CD8-positive, alpha-beta memory T cell (primary cell): Measurements from ENCODE around the gene HLA-DPB1. TPM values are rescaled to one million over a fixed set of nuclear protein-coding genes. Genes with fewer than 3 reads are reported as not detected.

Experiments used
- CTCF ChIA-PET: fragments of 350-600 bp; sonication (Branson Sonifier 250); formaldehyde crosslinking; loops from one replicate; lab custom pipeline; 2021; ENCODE audit warnings: antibody characterized with exemption; lab: Charles Lee
- POLR2A ChIA-PET: fragments of 350-600 bp; sonication (Branson Sonifier 250); formaldehyde crosslinking; loops from one replicate; lab custom pipeline; 2021; ENCODE audit warnings: antibody characterized with exemption; lab: Charles Lee
- DNase-seq, 5 donors: peaks; one replicate each; pipeline versions ENCODE4 v3.0.0 to v3.0.0-alpha.2; 2020 to 2022; ENCODE audit warnings: mixed read lengths in 1 of 5
- H3K27ac ChIP-seq: one replicate; pipeline ENCODE4 v1.7.0; 2013; ENCODE audit warnings: low read depth, mild to moderate bottlenecking, low read length, moderate library complexity
- H3K27me3 ChIP-seq: 2 replicates; pipeline ENCODE4 v1.7.0; 2013; ENCODE audit warnings: low read length, mild to moderate bottlenecking; ENCODE audit not compliant: insufficient read depth, poor library complexity, severe bottlenecking
- H3K36me3 ChIP-seq: 2 replicates; pipeline ENCODE4 v1.7.0; 2013; ENCODE audit warnings: mild to moderate bottlenecking, low read length, moderate library complexity; ENCODE audit not compliant: insufficient read depth
- H3K4me1 ChIP-seq: 2 replicates; pipeline ENCODE4 v1.7.0; 2013; ENCODE audit warnings: mild to moderate bottlenecking, low read length, moderate library complexity; ENCODE audit not compliant: insufficient read depth
- H3K4me3 ChIP-seq: 2 replicates; pipeline ENCODE4 v1.7.0; 2013; ENCODE audit warnings: mild to moderate bottlenecking, low read length
- H3K9me3 ChIP-seq: 2 replicates; pipeline ENCODE4 v1.7.0; 2013; ENCODE audit warnings: mild to moderate bottlenecking, low read length
- H3K27ac Mint-ChIP-seq, 8 donors: one replicate each; pipeline ENCODE4 v1.8.0; 2020 to 2021; ENCODE audit warnings: mixed read lengths in 8 of 8, mild to moderate bottlenecking in 6 of 8, inconsistent platforms in 3 of 8, moderate library complexity in 3 of 8
- H3K27me3 Mint-ChIP-seq, 2 donors: one replicate each; pipeline ENCODE4 v1.8.0; 2020 to 2021; ENCODE audit warnings: mixed read lengths in 2 of 2, mild to moderate bottlenecking in 1 of 2, moderate library complexity in 1 of 2
- H3K36me3 Mint-ChIP-seq, 3 donors: one replicate each; pipeline ENCODE4 v1.8.0; 2020 to 2021; ENCODE audit warnings: mixed read lengths in 3 of 3, inconsistent platforms in 1 of 3, mild to moderate bottlenecking in 1 of 3
- H3K4me1 Mint-ChIP-seq, 3 donors: one replicate each; pipeline ENCODE4 v1.8.0; 2020 to 2021; ENCODE audit warnings: mixed read lengths in 3 of 3, inconsistent platforms in 1 of 3, mild to moderate bottlenecking in 1 of 3
- H3K4me3 Mint-ChIP-seq, 7 donors: one replicate each; pipeline ENCODE4 v1.8.0; 2020 to 2021; ENCODE audit warnings: mixed read lengths in 7 of 7, mild to moderate bottlenecking in 6 of 7, moderate library complexity in 4 of 7, inconsistent platforms in 2 of 7
- H3K9me3 Mint-ChIP-seq, 5 donors: one replicate each; pipeline ENCODE4 v1.8.0; 2020 to 2022; ENCODE audit warnings: mixed read lengths in 5 of 5, mild to moderate bottlenecking in 3 of 5, moderate library complexity in 2 of 5, inconsistent platforms in 1 of 5
- polyA plus RNA-seq: library from polyadenylated mRNA; unstranded; fragments of 300-500 nt; fragmentation: Illumina TruSeq; gene quantifications from one replicate; pipeline ENCODE4 v1.2.3, GENCODE V29; 2021
- total RNA-seq, 2 experiments: library from RNA; stranded (reverse); gene quantifications; one replicate each; pipeline ENCODE4 v1.2.3, GENCODE V29; 2021

HLA-DPB1 gene
- total and polyA plus RNA-seq, 3 experiments from 2014 or later: 20.8 to 178 (median 25.1) TPM

DNA sequence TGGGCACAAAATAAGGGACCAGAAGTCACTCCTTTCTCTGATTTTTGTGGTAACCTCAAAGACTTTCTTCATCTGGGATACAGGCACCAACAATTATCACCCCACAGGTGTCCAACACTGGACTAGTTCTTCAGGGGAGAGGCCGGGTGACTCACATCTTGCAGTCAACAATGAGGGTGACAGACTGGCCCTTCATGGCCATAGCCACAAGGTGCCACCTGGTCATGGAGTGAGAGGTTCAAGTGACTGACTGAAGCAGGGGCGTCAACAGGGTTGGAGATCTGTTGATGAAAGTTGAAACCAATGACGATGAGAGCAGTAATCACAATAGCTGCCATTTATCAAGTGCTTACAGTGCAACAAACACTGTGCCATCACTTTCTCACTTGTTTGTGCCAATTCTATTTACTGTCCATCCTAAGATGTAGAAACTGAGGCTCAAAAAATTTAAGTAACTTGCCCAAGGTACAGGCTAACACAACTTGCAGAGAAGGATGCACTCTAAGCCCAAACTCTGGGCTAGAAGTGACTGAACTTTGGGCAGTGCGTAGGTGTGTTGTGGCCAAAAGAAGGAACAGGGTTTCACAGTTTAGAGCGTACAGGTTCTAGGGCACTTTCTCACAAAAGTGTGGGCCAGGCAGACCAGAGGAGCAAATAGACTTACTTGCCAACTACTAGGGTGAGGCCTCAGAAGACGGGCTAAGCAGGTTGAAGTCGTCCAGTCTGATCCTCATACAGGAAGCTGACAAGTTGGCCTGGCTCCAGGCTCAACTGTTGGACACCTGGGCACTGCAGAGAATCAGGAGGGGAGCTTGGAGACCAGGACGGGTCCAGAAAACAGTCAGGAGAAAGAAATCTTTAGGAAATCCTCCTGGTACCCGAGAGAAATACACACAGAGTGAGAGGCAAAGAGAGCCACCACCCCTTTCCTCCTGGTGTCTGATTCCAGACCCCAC is 30.4 kb downstream of the HLA-DPB1 start:
- DNase-seq: no peak
- CTCF ChIA-PET: no interaction called here
- H3K27me3 Mint-ChIP-seq: peaks cover 42 to 72% of the 10 kb centered on the region in 2 donors

DNA sequence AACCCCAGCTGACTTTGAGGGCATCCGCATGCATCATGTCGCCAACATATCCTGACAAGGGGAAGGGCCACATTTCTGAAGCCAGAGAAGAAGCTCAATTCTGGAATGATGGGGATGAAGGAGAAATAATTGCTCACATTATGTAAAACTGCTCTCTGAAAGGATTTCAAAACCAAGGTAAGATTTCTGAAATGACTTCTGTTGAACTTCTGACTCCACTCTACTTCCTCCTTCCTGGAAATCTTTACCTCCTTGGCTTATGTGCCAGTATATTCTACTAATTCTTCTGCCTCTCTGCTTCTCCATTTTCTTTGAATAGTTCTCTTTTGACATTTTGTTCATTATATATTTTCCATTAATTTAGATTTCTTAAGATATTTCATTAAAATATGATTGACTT is 31.9 kb downstream of the HLA-DPB1 start:
- Mint-ChIP-seq H3K27me3 (peaks cover 46 to 81% of the 10 kb centered on the region in 2 donors), H3K27ac (no peak overlapping the region), H3K4me3 (no peak overlapping the region), H3K4me1 (no peaks in the 10 kb centered on the region), H3K36me3 (peaks cover 0 to 4% (median 0%) of the 10 kb centered on the region in 3 donors), H3K9me3 (peaks cover 0 to 2% (median 0%) of the 10 kb centered on the region in 5 donors)
- Histone ChIP-seq H3K27ac (no peak overlapping the region), H3K36me3 (no peaks in the 10 kb centered on the region), H3K4me1 (no peaks in the 10 kb centered on the region), H3K4me3 (no peak overlapping the region), H3K9me3 (no peaks in the 10 kb centered on the region), H3K27me3 (no peaks in the 10 kb centered on the region)
- ChIA-PET CTCF (no interaction called here), POLR2A (no interaction called here)
- DNase-seq: no peak

More for the DNA sequence above, 30.4 kb downstream of the HLA-DPB1 start:
- H3K4me1 ChIP-seq: no peaks in the 10 kb centered on the region
- peaks cover 10 to 13% (median 11%) of the 10 kb centered on the region in 5 donors for H3K9me3 Mint-ChIP-seq
- H3K36me3 ChIP-seq: no peaks in the 10 kb centered on the region
- no peaks in the 10 kb centered on the region for H3K27me3 ChIP-seq
- H3K4me1 Mint-ChIP-seq: no peaks in the 10 kb centered on the region
- peaks cover 0 to 14% (median 0%) of the 10 kb centered on the region in 3 donors for H3K36me3 Mint-ChIP-seq
- H3K27ac ChIP-seq: no peak overlapping the region
- no peak overlapping the region for H3K4me3 ChIP-seq
- POLR2A ChIA-PET: no interaction called here
- peaks cover under 1% of the 10 kb centered on the region for H3K9me3 ChIP-seq
- no peak overlapping the region for H3K27ac Mint-ChIP-seq
- no peak overlapping the region for H3K4me3 Mint-ChIP-seq

DNA sequence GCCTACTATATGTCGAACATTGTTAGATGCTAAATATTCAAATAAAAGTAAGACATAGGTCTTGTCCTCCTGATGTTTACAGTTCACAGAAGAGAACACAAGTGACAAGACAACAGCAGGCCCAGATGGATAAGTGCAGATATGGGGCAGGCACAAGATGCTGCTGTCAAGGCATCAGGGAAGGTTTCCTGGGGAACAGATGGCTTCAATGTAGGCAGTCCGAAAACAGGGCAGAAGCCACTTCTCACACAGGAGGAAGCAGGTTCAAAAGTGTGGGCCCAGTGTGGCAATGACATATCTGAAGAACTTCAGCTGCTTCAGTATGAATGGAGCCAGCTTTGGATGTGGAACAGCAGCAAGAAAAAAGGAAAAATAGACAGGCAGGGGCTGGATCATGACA is 32.5 kb downstream of the HLA-DPB1 start:
- H3K27me3 Mint-ChIP-seq: peaks cover 51 to 88% of the 10 kb centered on the region in 2 donors
- H3K36me3 ChIP-seq: no peaks in the 10 kb centered on the region
- ChIA-PET POLR2A (no interaction called here), CTCF (no interaction called here)
- H3K4me3 Mint-ChIP-seq: no peak overlapping the region
- H3K36me3 Mint-ChIP-seq: peaks cover 0 to 4% (median 0%) of the 10 kb centered on the region in 3 donors
- no peak overlapping the region for H3K27ac ChIP-seq
- DNase-seq: no peak
- H3K27me3 ChIP-seq: no peaks in the 10 kb centered on the region
- H3K4me3 ChIP-seq: no peak overlapping the region
- peak overlapping the region in 1 of 8 donors; percentile 2 for H3K27ac Mint-ChIP-seq
- H3K9me3 Mint-ChIP-seq: no peaks in the 10 kb centered on the region
- no peaks in the 10 kb centered on the region for H3K9me3 ChIP-seq
- H3K4me1 ChIP-seq: no peaks in the 10 kb centered on the region
- no peaks in the 10 kb centered on the region for H3K4me1 Mint-ChIP-seq

DNA sequence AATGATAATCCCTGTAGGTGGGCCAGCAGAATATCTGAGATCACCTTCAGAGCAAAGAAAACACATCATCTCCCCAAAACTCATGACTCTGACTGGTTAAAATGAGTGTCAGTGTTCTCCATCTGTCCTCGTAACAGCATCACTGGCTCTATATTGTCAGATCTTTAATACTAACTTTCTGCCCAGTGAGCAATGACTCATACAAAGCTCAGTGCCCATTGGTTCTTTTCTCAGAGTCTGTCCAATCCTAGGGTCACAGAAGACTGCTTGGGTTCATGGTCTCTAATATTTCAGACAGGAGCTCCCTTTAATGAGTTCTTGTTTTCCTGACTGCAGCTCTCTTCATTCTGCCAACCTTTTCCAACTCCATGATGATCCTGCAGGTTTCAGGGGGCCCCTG is 36.4 kb downstream of the HLA-DPB1 start:
- H3K27ac ChIP-seq: no peak overlapping the region
- peaks cover 5 to 8% (median 7%) of the 10 kb centered on the region in 3 donors for H3K4me1 Mint-ChIP-seq
- no peak overlapping the region for H3K4me3 ChIP-seq

DNA sequence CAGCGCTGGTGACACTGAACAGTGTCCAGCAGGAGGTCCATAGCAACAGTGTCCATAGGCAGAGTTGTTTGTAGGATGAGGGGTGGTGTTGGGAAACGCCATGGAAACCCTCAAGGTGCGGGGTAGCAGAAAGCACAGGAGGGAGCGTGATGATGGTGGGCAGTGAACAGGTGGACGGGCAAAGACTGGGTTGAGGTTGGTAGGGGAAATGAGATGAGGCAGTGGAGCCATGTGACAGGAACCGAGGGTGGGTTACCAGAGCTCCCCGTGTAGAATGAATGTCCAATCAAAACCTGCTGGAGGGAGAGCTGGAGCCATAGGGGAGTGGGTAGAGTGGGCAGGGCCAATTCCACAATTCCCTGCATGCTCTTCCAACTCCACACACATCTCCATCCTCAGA is 38.0 kb downstream of the HLA-DPB1 start:
- ChIA-PET POLR2A (no interaction called here), CTCF (interaction anchor here (0.6 to 1.9 kb wide), 3 partner anchors 12 to 135 kb away, joined by 4 to 5 read pairs (median 4); no protein-coding TSS in a partner anchor)
- no peaks in the 10 kb centered on the region for H3K9me3 Mint-ChIP-seq
- H3K4me1 ChIP-seq: no peaks in the 10 kb centered on the region
- H3K27me3 ChIP-seq: peaks cover 27% of the 10 kb centered on the region
- H3K27ac Mint-ChIP-seq: peak overlapping the region in 1 of 8 donors; percentile 28
- peaks cover 63 to 93% of the 10 kb centered on the region in 2 donors for H3K27me3 Mint-ChIP-seq
- H3K4me3 ChIP-seq: no peak overlapping the region
- no peaks in the 10 kb centered on the region for H3K9me3 ChIP-seq
- no peaks in the 10 kb centered on the region for H3K36me3 Mint-ChIP-seq
- no peak for DNase-seq
- H3K36me3 ChIP-seq: no peaks in the 10 kb centered on the region
- H3K27ac ChIP-seq: no peak overlapping the region
- H3K4me3 Mint-ChIP-seq: no peak overlapping the region
- H3K4me1 Mint-ChIP-seq: peaks cover 10 to 21% (median 19%) of the 10 kb centered on the region in 3 donors

More for the DNA sequence above, 36.4 kb downstream of the HLA-DPB1 start:
- H3K9me3 Mint-ChIP-seq: no peaks in the 10 kb centered on the region
- H3K36me3 Mint-ChIP-seq: no peaks in the 10 kb centered on the region
- H3K36me3 ChIP-seq: no peaks in the 10 kb centered on the region
- H3K4me1 ChIP-seq: no peaks in the 10 kb centered on the region
- peaks cover 63 to 93% of the 10 kb centered on the region in 2 donors for H3K27me3 Mint-ChIP-seq
- H3K27ac Mint-ChIP-seq: peak overlapping the region in 1 of 8 donors; percentile 15
- H3K9me3 ChIP-seq: no peaks in the 10 kb centered on the region
- peaks cover 22% of the 10 kb centered on the region for H3K27me3 ChIP-seq
- CTCF ChIA-PET: no interaction called here
- POLR2A ChIA-PET: no interaction called here
- no peak overlapping the region for H3K4me3 Mint-ChIP-seq
- DNase-seq: peak in 3 of 5 donors; percentile 15 to 37 (median 30)

DNA sequence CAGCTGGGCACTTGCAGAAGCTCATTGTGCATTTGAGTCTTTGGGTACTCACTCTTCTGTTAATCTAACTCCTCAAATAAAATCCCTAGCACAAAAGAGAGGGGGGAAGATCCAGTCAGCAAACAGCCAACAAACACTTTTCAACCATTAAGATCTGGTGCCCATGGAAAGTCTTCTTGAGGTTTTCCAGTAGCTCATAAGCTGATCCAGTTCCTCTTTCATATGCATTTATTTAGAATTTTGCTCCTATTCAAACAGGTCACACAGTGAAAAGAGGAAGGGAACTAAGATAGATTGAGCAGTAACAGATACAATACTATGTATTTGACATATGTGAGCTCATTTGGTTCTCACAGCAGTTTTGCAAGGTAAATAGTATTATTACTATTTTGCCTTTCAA is 38.6 kb downstream of the HLA-DPB1 start:
- no peak overlapping the region for H3K4me3 ChIP-seq
- ChIA-PET CTCF (interaction anchor here (0.6 to 1.9 kb wide), 3 partner anchors 11 to 134 kb away, joined by 4 to 5 read pairs (median 4); no protein-coding TSS in a partner anchor), POLR2A (no interaction called here)
- no peaks in the 10 kb centered on the region for H3K4me1 ChIP-seq
- Mint-ChIP-seq H3K4me3 (no peak overlapping the region), H3K36me3 (no peaks in the 10 kb centered on the region), H3K9me3 (no peaks in the 10 kb centered on the region), H3K27ac (no peak overlapping the region), H3K27me3 (peaks cover 59 to 93% of the 10 kb centered on the region in 2 donors), H3K4me1 (peaks cover 10 to 21% (median 19%) of the 10 kb centered on the region in 3 donors)
- no peaks in the 10 kb centered on the region for H3K36me3 ChIP-seq
- H3K27me3 ChIP-seq: peaks cover 27% of the 10 kb centered on the region
- no peaks in the 10 kb centered on the region for H3K9me3 ChIP-seq
- no peak for DNase-seq
- H3K27ac ChIP-seq: no peak overlapping the region

DNA sequence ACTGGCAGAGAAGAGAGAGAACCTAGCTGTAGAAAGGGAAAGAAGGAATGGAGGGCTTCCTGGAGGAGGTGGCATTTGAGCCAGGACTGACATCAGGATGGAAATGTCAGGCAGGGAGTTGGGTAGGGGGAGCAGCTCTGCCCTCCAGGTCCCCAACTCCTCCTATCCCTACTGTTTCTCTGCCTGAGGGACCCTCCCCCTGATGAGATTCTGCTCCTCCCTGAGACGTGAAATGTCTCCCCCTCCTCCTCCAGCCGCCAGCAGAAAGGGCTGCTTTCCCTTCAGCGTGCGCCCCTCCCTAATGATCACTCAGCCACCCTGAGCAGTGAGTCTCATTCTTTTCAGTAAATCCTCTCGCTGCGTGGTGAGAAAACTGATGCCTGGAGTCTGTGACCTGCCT is 40.6 kb downstream of the HLA-DPB1 start:
- no peak overlapping the region for H3K4me3 ChIP-seq
- H3K27me3 ChIP-seq: peaks cover 27% of the 10 kb centered on the region
- H3K9me3 Mint-ChIP-seq: no peaks in the 10 kb centered on the region

More for the DNA sequence above, 40.6 kb downstream of the HLA-DPB1 start:
- Mint-ChIP-seq H3K27ac (peak overlapping the region in 2 of 8 donors; percentile 40 to 50), H3K4me3 (no peak overlapping the region), H3K27me3 (peaks cover 47 to 86% of the 10 kb centered on the region in 2 donors), H3K36me3 (no peaks in the 10 kb centered on the region), H3K4me1 (peaks cover 10 to 21% (median 19%) of the 10 kb centered on the region in 3 donors)
- no peak for DNase-seq
- Histone ChIP-seq H3K27ac (no peak overlapping the region), H3K9me3 (no peaks in the 10 kb centered on the region), H3K4me1 (no peaks in the 10 kb centered on the region), H3K36me3 (no peaks in the 10 kb centered on the region)
- ChIA-PET CTCF (interaction anchor here (1.0 to 1.7 kb wide), 3 partner anchors 132 to 183 kb away, joined by 3 read pairs; no protein-coding TSS in a partner anchor), POLR2A (no interaction called here)
